ENCODE data around the gene NOP58.

DNA sequence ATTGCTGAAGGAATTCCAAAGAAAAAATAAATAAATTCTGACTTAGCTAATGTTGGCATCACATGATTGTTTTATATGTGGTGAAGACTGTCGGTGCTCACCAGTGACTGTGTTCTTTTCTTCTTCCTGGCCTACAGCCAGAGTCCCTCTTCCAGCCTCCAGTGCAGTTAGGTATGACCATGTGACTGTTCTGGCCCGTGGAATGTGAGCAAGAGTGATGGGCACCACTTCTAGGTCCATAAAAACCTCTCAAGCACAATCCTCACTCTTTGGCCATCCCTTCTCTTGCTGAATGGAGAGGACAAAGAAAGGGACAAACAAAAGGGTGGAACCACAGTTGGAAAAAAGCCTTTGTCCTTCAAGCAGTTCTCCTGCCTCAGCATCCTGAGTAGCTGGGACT lies 71.6 kb downstream of the NOP58 start:
- TF ChIP-seq BHLHE40 (IDR thresholded peaks at IDR 0.05; ENCODE audit: borderline replicate concordance): no peak
- TF ChIP-seq FOXK2 (IDR thresholded peaks at IDR 0.05): no peak
- TF ChIP-seq FOXA1 (IDR thresholded peaks at IDR 0.05): no peak
- TF ChIP-seq SP1 (IDR thresholded peaks at IDR 0.05): no peak
- TF ChIP-seq FOXM1 (IDR thresholded peaks at IDR 0.05; ENCODE audit: borderline replicate concordance): no peak
- no peak for TF ChIP-seq CTBP1 (IDR thresholded peaks at IDR 0.05; ENCODE audit: borderline replicate concordance)
- TF ChIP-seq NFRKB (IDR thresholded peaks at IDR 0.05): no peak
- no peak for TF ChIP-seq TARDBP (IDR thresholded peaks at IDR 0.05)
- no peak for TF ChIP-seq LEF1 (IDR thresholded peaks at IDR 0.05; ENCODE audit: borderline replicate concordance)
- TF ChIP-seq SUZ12 (IDR thresholded peaks at IDR 0.05): no peak
- no peak for TF ChIP-seq ARNT (IDR thresholded peaks at IDR 0.05)
- TF ChIP-seq ELF4 (IDR thresholded peaks at IDR 0.05): no peak
- TF ChIP-seq, protein P1, sequence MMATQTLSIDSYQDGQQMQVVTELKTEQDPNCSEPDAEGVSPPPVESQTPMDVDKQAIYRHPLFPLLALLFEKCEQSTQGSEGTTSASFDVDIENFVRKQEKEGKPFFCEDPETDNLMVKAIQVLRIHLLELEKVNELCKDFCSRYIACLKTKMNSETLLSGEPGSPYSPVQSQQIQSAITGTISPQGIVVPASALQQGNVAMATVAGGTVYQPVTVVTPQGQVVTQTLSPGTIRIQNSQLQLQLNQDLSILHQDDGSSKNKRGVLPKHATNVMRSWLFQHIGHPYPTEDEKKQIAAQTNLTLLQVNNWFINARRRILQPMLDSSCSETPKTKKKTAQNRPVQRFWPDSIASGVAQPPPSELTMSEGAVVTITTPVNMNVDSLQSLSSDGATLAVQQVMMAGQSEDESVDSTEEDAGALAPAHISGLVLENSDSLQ (IDR thresholded peaks at IDR 0.05): no peak
- TF ChIP-seq ZNF384 (IDR thresholded peaks at IDR 0.05): no peak
